Urinary bladder (tissue), 4 donors: ENCODE measurements around the gene BIRC3. TPM values are rescaled to one million over a fixed set of nuclear protein-coding genes. Genes with fewer than 3 reads are reported as not detected.

Experiments used
- DNase-seq: peaks from one replicate; pipeline ENCODE4 v3.0.0-alpha.2; 2015; ENCODE audit errors: extremely low spot score
- H3K27ac ChIP-seq: one replicate; pipeline ENCODE4 v1.5.1; 2013; ENCODE audit warnings: low read depth, mild to moderate bottlenecking, moderate library complexity
- H3K36me3 ChIP-seq: one replicate; pipeline ENCODE4 v1.6.1; 2013; ENCODE audit warnings: mild to moderate bottlenecking, moderate library complexity; ENCODE audit not compliant: insufficient read depth
- H3K4me1 ChIP-seq: one replicate; pipeline ENCODE4 v1.6.1; 2013; ENCODE audit warnings: mild to moderate bottlenecking, moderate library complexity; ENCODE audit not compliant: insufficient read depth
- H3K4me3 ChIP-seq: one replicate; pipeline ENCODE4 v1.5.1; 2013; ENCODE audit warnings: low read depth, low read length
- WGBS: extraction: QIAGEN DNeasy Blood & Tissue Kit; methylation state at CpG from one replicate; pipeline ENCODE4 v1.1.7; 2013; 5-methylcytosine and 5-hydroxymethylcytosine counted together
- polyA plus RNA-seq: library from polyadenylated mRNA; stranded (reverse); fragments of 200-250 nt; gene quantifications from one replicate; pipeline ENCODE4 v1.2.3, GENCODE V29; 2013
- small RNA-seq: library from RNA; depleted of rRNA; stranded (forward); fragments of <200 nt; gene quantifications from one replicate; pipeline ENCODE3, GENCODE V24; 2014
- total RNA-seq: library from RNA; depleted of rRNA; stranded (reverse); fragments of >200 nt; gene quantifications from one replicate; pipeline ENCODE4 v1.2.3, GENCODE V29; 2014
- donor health status: healthy with polysubstance abuse.
- donor health status: healthy.

Gene BIRC3
- total and polyA plus RNA-seq, 2 donors = 5.2 to 6.2 TPM

GRCh38 chr11:102383839-102384238 is 66.6 kb downstream of the BIRC3 start:
- Histone ChIP-seq H3K4me1 (no peaks in the 10 kb centered on the region), H3K4me3 (no peak overlapping the region), H3K27ac (no peak overlapping the region), H3K36me3 (peaks cover 5% of the 10 kb centered on the region)
- 91% methylated on average over 3 of the region's 3 CpGs for WGBS
- DNase-seq = no peak

- Histone ChIP-seq H3K4me3 (no peak overlapping the region), H3K36me3 (peaks cover 4% of the 10 kb centered on the region), H3K27ac (no peak overlapping the region), H3K4me1 (no peaks in the 10 kb centered on the region)
- DNase-seq = no peak
- WGBS = 61% methylated on average over 15 of the region's 15 CpGs
Measured at GRCh38 chr11:102384419-102385079, 67.3 kb downstream of the BIRC3 start.

GRCh38 chr11:102385085-102386007 is 68.1 kb downstream of the BIRC3 start:
- no peak overlapping the region for H3K27ac ChIP-seq
- DNase-seq = no peak
- no peak overlapping the region for H3K4me3 ChIP-seq
- peaks cover 1% of the 10 kb centered on the region for H3K36me3 ChIP-seq
- H3K4me1 ChIP-seq = no peaks in the 10 kb centered on the region
- 70% methylated on average over 5 of the region's 5 CpGs for WGBS

- DNase-seq = no peak
- WGBS = 92% methylated on average over 2 of the region's 2 CpGs
- Histone ChIP-seq H3K4me1 (no peaks in the 10 kb centered on the region), H3K36me3 (peaks cover 1% of the 10 kb centered on the region), H3K27ac (no peak overlapping the region), H3K4me3 (no peak overlapping the region)
Measured at GRCh38 chr11:102386136-102386734, 69.0 kb downstream of the BIRC3 start.

GRCh38 chr11:102387043-102387781 is 69.9 kb downstream of the BIRC3 start:
- no peak for DNase-seq
- Histone ChIP-seq H3K27ac (no peak overlapping the region), H3K4me1 (no peaks in the 10 kb centered on the region), H3K36me3 (peaks cover 1% of the 10 kb centered on the region), H3K4me3 (no peak overlapping the region)
- WGBS = 91% methylated on average over 8 of the region's 8 CpGs

Small RNA genes lying within 50 kb of the gene (small RNA-seq; reads per million reads assigned to genes)
- not detected for gene AP000942.3
- gene AP000942.4 = not detected
- gene RNU6-952P = not detected

Other genes starting within 250 kb of the BIRC3 start
- gene YAP1, start 207.0 kb upstream of the BIRC3 start, total RNA-seq = 129 TPM
- gene YAP1, start 207.0 kb upstream of the BIRC3 start, polyA plus RNA-seq = 112 TPM
- gene BIRC2, start 29.7 kb downstream of the BIRC3 start, total RNA-seq = 104 TPM
- 20.9 TPM for gene BIRC2, start 29.7 kb downstream of the BIRC3 start, polyA plus RNA-seq
- 188 TPM for gene TMEM123, start 135.3 kb downstream of the BIRC3 start, total RNA-seq
- gene TMEM123, start 135.3 kb downstream of the BIRC3 start, polyA plus RNA-seq = 98.0 TPM
- 18.9 TPM for gene MMP7, start 213.3 kb downstream of the BIRC3 start, total RNA-seq
- gene MMP7, start 213.3 kb downstream of the BIRC3 start, polyA plus RNA-seq = 10.2 TPM